HG02970 (cell line): Measurements from ENCODE around the gene SLC38A5.
"Not testable (repeated sequence)": the region's sequence is repeated elsewhere in the genome, so short reads cannot be mapped to it uniquely, and the experiment has no call there.

Experiments
- ATAC-seq: cut with Tn5 transposase; IDR thresholded peaks from one replicate; pipeline ENCODE4 v1.9.1; 2021; ENCODE audit warnings: mild to moderate bottlenecking, moderate library complexity, moderate number of reproducible peaks; ENCODE audit not compliant: unreplicated experiment, low FRiP score

Gene SLC38A5

DNA sequence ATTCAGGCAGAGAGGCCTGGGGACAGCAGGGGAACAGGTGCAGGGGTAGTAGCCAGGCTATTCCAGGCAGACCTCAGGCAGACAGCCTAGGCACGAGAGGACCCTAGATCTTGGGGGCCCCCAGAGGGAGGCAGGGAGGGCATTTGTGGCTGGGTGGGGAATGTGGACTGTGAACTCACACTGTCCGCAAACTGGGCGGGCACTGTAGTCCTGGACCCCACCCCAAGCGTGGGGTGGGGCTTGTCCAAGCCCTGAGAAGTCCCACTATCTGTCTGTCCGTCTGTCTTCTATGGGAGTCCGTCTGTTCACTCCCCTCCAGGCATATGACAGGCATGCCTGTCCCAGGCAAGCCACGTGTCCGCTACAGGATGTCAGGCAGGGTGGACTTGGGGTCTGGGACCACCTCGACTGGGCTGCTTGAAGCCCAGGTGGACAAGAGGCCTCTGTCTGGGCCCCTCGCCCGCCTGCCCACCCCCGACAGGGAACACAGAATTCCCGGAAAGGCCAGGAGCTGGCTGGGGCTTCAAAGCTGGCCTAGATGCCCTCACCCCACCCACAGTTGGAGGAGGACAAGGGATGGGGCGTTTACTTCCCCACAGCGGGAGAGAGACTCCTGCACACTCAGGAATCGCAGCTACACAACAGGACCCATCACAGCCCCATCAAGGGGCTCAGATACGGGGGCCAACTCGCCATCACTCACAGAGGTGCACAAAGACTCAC, at the start of gene SLC38A5:
TSS of gene SLC38A5 (minus strand) at position 151 of the 723 bp plus-strand sequence. CDS start 2,336 bp downstream, outside the sequence.
- ATAC-seq: no peak

DNA sequence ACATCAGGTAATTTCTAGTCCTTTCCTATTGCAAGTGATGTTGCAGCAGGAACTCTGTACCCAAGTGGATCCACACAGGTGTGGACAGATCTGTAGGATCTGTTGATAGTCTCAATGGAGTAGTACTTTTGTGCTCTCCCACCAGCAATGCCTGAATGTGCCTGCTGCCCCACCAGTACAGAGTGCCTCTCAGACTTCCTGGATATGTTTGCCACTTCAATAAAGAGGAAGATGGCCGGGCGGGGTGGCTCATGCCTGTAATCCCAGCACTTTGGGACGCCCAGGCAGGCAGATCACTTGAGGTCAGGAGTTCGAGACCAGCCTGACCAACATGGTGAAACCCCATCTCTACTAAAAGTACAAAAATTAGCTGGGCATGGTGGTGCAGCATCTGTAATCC, 49.4 kb upstream of the SLC38A5 start:
- ATAC-seq: not testable (repeated sequence)

DNA sequence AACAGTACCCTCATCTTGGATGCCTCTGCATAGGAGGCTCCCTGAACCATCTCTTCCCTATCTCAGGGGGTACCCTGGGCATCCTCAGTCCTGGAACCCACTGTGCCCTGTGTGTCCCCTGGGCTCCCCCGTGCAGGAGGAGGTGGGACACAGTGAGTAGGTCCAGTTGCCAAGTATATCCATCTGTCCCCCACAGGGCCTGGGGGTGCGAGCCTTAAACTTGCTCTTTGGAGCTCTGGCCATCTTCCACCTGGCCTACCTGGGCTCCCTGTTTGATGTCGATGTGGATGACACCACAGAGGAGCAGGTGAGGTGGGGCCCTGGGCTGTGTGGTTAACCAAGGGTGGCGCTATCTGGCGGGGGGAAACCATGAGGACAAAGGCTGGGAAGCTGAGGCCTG, 46.9 kb upstream of the SLC38A5 start:
- ATAC-seq: no peak

DNA sequence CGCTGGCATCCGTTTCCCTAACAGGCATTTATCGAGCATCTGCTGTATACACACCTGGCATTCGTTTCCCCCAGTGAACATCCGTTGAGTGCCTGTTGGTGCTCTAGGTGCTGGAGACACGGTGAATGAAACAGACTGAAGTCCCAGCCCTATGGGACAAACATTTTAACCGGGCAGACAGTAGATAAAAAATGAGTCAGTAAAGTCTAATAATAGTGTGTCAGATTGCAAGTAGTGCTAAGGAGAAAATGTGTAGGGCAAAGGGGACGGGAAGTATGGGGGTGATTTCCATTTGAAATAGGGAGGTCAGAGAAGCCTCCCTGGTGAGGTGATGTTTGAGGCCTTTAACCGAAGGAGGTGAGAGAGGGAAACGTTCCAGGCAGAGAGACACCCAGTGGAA, 46.2 kb upstream of the SLC38A5 start:
- ATAC-seq: no peak

DNA sequence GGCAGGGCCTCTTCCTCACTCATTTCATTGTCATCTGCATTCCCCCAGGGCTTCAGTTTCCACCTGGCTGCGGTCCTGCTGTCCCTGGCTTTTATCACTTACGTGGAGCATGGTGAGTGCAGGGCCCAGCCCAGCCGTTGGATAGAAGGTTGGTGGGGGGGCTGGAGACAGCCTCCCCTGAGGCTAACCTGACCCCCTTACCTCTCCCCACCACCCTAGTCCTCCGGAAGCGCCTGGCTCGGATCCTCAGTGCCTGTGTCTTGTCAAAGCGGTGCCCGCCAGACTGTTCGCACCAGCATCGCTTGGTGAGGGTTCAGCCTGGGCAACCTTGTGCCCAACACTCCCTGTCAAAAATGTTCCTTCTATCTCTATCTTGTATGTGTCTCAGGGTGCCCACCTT, 45.8 kb upstream of the SLC38A5 start:
- ATAC-seq: no peak

DNA sequence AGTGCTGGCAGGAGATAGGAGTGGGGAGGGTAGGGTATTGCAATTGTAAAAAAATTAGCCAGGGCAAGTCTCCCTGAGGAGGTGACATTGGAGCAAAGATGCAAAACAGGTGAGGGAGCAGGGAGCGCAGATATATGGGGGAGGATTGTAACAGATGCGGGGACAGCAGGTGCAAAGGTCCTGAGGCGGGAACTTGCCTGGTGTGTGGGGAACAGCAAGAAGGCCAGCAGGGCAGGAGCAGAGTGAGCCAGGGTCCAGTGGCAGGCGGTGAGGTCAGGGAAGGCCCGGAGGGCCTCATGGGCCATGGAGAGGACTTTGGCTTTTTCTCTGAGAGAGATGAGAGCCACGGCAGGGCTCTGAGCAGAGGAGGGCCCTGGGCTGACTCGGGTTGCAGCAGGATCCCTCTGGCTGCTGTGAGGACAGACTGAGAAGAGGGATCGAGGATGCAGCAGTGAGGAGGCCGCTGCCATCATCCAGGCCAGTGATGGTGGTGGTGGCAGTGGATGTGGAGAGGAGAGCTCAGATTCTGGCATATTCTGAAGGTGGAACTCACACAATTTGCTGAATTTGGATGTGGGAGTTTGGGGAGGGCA, 44.9 kb upstream of the SLC38A5 start:
- ATAC-seq: no peak

DNA sequence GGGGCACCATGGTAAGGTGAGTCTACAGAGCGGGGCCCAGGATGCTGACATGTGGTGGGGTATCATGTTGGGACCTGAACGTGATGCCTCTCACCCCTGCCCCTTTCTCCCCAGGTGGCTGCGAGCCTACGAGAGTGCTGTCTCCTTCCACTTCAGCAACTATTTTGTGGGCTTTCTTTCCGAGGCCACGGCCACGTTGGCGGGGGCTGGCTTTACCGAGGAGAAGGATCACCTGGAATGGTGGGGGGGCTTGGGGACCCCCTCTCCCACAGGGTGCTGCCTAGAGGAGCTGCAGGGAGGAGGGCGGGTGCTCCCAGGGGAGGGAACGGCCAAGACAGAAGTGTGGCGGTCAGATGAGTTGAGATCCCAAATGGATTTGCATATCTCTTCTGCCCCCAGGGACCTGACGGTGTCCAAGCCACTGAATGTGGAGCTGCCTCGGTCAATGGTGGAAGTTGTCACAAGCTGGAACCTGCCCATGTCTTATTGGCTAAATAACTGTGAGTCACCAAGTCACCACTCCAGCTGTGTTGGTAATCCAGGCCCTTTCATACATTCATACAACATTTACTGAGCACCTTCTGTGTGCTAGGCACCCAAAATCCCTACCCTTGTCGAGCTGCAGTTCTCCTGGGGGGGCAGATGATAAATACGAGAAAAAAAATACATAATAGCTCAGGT, 44.2 kb upstream of the SLC38A5 start:
- no peak for ATAC-seq

DNA sequence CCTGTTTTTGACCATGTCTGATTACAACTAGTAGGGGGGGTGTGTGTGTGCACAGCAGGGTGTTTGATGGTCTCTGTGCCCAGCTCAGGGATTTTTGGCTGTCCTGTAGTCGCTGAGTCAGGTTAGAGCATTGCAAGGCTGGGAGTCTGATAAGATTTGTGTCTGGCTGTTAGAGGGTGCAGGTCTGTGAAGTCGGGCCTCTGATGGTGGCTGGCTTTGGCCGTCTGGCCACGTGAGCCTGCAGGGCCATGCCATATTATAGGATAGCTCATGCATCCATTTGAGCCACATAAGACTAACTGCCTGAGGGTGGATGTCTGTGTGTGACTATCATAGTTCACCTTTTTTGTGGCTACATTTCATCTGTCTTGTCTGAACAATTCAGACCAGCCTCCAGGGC, 43.6 kb upstream of the SLC38A5 start:
- ATAC-seq: no peak

DNA sequence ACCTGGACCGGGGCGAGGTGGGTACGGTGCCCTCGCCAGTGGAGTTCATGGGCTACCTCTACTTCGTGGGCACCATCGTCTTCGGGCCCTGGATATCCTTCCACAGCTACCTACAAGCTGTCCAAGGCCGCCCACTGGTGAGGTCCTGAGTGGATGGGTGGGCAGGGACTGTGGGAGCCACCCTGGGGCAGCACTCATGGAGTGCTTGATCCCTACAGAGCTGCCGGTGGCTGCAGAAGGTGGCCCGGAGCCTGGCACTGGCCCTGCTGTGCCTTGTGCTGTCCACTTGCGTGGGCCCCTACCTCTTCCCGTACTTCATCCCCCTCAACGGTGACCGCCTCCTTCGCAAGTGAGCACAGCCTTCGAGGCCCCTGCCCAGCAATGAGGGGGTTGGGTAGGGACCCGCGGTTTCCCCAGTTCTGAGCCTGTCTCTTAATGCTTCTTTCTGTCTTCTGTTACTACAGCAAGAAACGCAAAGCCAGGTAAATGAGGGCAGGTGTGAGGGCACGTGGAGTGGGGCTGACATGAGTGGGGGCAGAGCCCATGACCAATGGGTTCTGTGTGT, 42.4 kb upstream of the SLC38A5 start:
- no peak for ATAC-seq

DNA sequence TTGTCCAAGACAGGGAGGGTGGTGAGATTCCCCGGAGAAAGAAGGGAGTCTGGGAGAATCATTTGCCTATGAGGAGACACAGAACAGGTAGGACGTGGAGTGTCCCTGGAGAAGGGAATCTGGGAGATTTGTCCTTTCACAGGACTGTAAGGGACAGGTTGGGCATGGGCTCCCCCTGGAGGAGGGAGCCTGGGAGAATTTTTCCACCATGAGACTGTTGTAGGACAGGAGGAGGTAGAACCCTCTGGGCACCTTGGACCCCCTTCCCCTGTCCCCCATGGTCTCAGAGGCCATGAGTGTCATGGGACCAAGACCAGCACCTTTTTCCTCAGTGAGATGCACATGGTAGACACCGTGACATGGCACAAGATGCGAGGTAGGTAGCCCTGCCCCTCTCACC, 41.5 kb upstream of the SLC38A5 start:
- ATAC-seq: no peak

DNA sequence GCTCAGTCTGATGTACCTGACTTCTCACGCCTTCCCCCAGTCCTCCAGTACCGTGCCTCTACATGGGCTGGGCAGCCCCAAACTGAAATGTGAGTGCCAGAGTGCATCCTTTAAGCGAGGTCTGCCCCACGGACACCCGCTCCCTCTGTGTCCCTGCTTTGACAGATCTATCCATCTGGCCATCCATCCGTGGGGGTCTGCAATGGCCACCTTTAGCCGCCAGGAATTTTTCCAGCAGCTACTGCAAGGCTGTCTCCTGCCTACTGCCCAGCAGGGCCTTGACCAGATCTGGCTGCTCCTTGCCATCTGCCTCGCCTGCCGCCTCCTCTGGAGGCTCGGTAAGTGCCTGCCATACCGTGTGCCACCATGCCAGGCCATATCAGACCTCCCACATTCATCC, 39.6 kb upstream of the SLC38A5 start:
- ATAC-seq: no peak

DNA sequence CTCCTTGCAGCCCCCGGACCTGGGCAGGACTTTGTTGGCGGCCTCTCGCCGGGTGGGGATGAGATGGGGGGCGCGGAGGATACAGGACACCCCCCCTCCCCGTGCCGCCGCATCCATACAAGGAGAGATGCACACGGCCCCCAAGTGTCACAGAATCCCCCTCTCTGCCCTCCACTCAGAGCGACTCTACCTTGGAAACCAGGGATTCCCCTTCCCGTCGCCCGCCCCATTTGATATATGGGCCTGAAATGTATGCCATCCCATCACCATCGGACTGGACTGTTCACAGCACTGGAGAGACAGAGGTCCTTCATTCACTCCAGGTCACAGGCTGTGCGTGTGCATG, 39.2 kb upstream of the SLC38A5 start:
- no peak for ATAC-seq

DNA sequence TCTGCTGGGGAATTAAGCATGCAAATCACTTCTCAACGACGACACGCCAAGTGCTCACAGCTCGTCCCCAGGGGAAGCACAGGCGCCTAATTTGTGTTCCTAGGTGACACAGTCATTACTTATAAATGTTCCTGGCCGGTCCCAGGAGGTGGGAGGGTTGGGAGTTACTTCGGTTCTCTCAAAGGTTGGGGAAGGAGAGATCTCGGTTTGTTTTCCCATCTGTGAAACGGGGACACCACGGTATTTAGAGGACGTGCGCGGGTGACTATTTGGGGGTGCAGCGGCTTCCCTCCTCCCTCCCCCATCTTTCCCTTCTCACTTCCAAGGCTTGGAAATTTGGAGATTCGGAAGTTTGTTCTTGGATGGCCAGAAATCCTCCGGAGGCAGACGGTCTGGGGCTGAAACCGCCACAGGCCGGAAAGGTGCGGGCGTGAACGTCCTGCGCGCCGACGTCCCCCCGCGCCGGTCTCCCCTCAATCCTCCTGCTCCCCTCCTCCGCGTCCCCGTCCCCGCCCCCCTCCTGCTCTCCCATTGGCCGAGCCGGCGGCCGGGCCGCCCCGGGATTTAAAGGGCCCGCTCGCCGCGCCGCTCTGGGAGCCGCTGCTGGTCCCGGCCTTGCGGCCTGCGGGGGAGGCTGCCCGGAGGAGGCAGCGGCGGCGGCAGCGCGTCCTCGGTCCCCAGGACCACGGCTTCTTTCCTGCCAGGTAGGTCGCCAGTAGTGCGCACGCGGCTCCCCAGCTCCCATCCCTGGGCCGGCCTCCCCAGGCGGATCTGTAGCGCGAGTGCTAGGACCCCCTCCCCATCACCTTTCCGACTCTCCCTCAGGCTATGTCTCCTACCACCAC, 38.6 kb upstream of the SLC38A5 start, which contains the start of gene PORCN:
TSS of gene PORCN (plus strand) at position 593 of the 845 bp plus-strand sequence. CDS start 829 bp downstream, outside the sequence.
- no peak for ATAC-seq

DNA sequence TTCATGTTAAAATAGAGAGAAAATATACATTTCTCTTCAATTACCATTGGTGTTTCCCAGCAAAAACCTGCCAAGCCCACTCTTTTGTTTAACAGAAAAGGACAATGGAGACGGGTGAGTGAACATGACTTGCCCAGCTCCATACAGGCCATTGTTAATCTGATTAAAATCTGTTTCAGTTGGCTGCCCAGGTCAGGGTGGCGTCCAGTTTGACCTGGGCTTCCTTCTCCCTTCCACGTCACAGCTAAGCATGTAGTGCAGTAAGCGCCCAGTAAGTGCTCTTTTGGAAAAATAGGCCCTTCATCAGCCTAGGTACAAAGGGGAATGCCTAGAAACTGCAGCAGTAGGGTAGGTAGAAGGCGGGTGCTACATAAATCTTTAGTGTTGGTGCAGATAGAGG, 37.2 kb upstream of the SLC38A5 start:
- no peak for ATAC-seq

DNA sequence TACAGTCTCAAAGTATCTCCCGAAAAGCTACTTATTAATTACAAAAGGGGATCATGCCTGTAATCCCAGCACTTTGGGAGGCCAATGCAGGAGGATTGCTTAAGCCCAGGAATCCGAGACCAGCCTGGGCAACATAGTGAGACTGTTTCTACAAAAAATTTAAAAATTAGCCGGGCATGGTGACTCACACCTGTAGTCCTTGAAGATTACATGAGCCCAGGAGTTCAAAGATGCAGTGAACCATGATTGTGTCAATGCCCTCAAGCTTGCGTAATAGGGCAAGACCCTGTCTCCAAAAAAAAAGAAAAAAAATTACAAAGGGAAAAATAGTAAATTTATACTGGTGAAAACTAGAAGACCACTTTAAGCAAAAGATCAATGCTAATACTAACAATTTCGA, 35.4 kb upstream of the SLC38A5 start:
- ATAC-seq: no peak

DNA sequence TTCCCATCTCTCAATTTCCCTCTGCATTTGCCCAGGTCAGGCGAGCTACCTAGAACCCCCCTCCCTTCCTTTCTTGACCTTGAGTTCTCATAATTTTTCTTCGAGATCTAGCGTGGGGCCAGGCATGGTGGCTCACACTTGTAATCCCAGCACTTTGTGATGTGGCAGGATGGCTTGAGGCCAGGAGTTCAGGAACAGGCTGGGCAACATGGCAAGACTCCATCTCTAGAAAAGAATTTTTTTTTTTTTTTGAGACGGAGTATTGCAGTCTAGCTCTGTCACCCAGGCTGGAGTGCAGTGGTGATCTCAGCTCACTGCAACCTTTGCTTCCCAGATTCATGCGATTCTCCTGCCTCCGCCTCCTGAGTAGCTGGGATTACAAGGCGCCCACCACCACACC, 34.2 kb upstream of the SLC38A5 start:
- ATAC-seq: no peak

DNA sequence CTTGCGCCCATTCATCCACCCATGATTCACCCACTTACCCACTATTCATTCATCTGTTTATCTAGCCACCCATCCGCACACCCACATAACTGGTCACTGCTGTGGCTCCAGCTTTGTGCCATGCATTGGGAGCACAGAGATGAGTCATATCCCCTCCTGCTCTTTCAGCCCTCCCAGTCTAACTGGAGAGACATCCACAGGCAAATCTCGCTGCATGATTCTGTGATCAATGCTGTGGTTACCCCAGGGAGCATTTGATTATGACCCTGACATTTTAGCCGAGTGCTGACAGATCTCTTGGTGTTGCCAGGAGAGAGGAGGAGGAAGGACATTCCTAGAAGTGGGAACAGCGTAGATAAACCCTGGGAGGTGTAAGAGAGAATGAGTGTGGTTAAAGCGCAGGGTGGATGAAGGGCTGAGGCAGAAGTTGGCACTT, 28.3 kb upstream of the SLC38A5 start:
- no peak for ATAC-seq

DNA sequence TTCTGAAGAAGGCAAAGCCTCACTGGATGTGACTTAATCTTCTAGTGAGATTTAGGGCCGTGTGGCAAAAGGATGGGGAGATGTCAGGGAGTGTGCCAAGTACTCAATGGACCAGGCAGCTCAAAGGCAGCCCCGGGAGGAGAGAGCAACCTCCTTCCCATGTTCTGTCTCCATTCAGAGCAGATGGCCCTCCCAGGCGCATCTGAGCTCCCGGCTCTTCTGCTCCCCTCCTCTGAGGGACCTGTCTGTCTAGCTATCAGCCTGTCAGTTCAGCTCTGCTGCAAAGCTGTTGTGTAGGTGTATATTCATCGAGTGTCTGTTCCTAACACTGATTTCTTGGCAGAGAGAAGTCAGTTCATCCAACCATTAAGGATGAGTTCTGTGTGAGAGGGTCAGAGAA, 27.8 kb upstream of the SLC38A5 start:
- ATAC-seq: no peak

DNA sequence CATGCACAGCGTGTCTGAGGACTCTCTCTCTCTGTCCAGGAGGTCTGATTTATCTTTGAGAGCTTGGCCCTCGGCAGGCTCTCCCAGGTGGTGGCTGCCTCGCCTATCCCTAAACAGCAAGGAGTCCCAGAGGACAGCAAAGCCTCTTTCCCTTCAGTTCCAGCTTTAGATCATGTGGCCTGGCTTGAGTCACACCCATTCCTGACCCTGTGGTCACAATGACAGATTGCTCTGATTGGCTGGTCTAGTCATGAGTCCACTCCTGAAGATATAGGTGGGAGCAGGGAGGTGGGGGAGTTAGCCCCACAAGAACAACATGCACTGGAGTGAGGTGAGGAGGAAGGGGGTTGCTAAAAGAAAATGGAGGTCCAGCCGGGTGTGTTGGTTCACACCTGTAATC, 26.6 kb upstream of the SLC38A5 start:
- no peak for ATAC-seq

DNA sequence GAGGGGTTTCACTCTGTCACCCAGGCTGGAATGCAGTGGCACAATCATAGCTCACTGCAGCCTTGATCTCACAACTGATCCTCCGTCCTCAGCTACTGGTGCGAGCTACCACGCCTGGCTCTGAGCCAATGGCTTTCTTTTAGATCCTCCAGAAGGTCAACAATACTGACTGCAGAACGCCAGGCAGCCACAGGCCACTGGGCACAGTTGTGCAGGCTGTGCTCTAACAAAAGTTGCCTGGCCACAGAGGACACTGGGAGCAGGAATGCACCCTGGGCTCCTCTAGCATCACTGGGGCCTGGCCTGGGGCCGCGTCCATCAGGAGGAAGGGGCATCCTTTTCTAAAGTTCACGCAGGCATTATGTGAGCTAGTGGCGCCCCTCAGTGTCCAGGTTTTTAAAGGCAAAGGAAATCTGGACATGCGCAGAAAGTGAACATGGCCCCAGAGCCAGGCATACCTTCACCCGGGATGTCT, 23.9 kb upstream of the SLC38A5 start:
- ATAC-seq: no peak
